Measurements from ENCODE around the gene ARHGEF37.

- no peak for TF ChIP-seq CTCF (IDR thresholded peaks at IDR 0.05)
- TF ChIP-seq POLR2A (IDR thresholded peaks at IDR 0.05): no peak
- no peak for TF ChIP-seq POLR2AphosphoS5 (IDR thresholded peaks at IDR 0.05)
These were observed 56.8 kb downstream of the ARHGEF37 start for GRCh38 chr5:149638136-149638535.

Data from breast epithelium (tissue), 3 donors.